GM12891 (cell line): ENCODE data around the gene TMEM139. TPM values are rescaled to one million over a fixed set of nuclear protein-coding genes. Genes with fewer than 3 reads are reported as not detected.

Experiments
- DNase-seq: peaks from one replicate; pipeline ENCODE4 v3.0.0; 2011; ENCODE audit warnings: low spot score; ENCODE audit not compliant: insufficient read length
- FAIRE-seq: peaks from 2 replicates; lab custom pipeline; 2011; peaks lifted over from hg19 to GRCh38; lab: Jason Lieb, UNC
- PAX5 ChIP-seq: IDR thresholded peaks from 2 replicates; pipeline ENCODE4 v1.6.1; 2011; ENCODE audit warnings: low read length, moderate library complexity, mild to moderate bottlenecking; ENCODE audit not compliant: insufficient read depth, severe bottlenecking
- POLR2A ChIP-seq: IDR thresholded peaks from 2 replicates; pipeline ENCODE4 v1.6.1; 2011; ENCODE audit warnings: low read depth, low read length, control low read depth
- POLR2AphosphoS5 ChIP-seq: IDR thresholded peaks from 2 replicates; pipeline ENCODE4 v1.6.1; 2011; ENCODE audit warnings: low read depth, low read length, control low read depth
- POU2F2 ChIP-seq: IDR thresholded peaks from 2 replicates; pipeline ENCODE4 v1.6.1; 2011; ENCODE audit warnings: low read depth, mild to moderate bottlenecking, control low read depth, low read length, moderate library complexity
- SPI1 ChIP-seq: IDR thresholded peaks from 2 replicates; pipeline ENCODE4 v1.6.1; 2011; ENCODE audit warnings: low read depth, low read length, control low read depth
- TAF1 ChIP-seq: IDR thresholded peaks from 2 replicates; pipeline ENCODE4 v1.6.1; 2011; ENCODE audit warnings: low read depth, low read length, control low read depth
- polyA plus RNA-seq: library from polyadenylated mRNA; unstranded; fragments of >200 nt; gene quantifications from one replicate; pipeline ENCODE4 v1.2.1, GENCODE V29; 2012; ENCODE audit warnings: low read depth, missing spikeins, inconsistent platforms; ENCODE audit not compliant: missing spikeins

The TMEM139 gene
- 0.13 TPM for polyA plus RNA-seq

GRCh38 chr7:143284591-143285469 lies at the start of gene TMEM139:
Gene TMEM139 (plus strand): TSS chr7:143284958. CDS start chr7:143285958, 1,000 bp downstream.
- TF ChIP-seq SPI1 (no peak), PAX5 (no peak), POLR2A (no peak), POU2F2 (no peak), POLR2AphosphoS5 (no peak), TAF1 (no peak)
- DNase-seq (no peak), FAIRE-seq (no peak)

GRCh38 chr7:143235561-143235960 lies 49.2 kb upstream of the TMEM139 start:
- no peak for FAIRE-seq

GRCh38 chr7:143236408-143236990 lies 48.3 kb upstream of the TMEM139 start:
- FAIRE-seq = no peak
- DNase-seq = no peak
- TF ChIP-seq POLR2A (no peak), POLR2AphosphoS5 (no peak), SPI1 (no peak)

More at GRCh38 chr7:143235561-143235960, 49.2 kb upstream of the TMEM139 start:
- DNase-seq = no peak
- TF ChIP-seq POU2F2 = no peak
- TF ChIP-seq PAX5 = no peak
- no peak for TF ChIP-seq POLR2AphosphoS5
- TF ChIP-seq TAF1 = no peak
- TF ChIP-seq SPI1 = no peak
- TF ChIP-seq POLR2A = no peak

GRCh38 chr7:143237366-143237765 lies 47.4 kb upstream of the TMEM139 start:
- TF ChIP-seq TAF1 (no peak), POLR2A (no peak), POU2F2 (no peak), PAX5 (no peak), SPI1 (no peak), POLR2AphosphoS5 (no peak)
- DNase-seq (no peak), FAIRE-seq (no peak)

- TF ChIP-seq POU2F2 (no peak), TAF1 (no peak), PAX5 (no peak), POLR2A (no peak), POLR2AphosphoS5 (no peak), SPI1 (no peak)
- DNase-seq (no peak), FAIRE-seq (no peak)
Observed at GRCh38 chr7:143238289-143238980, 46.3 kb upstream of the TMEM139 start.

- TF ChIP-seq POLR2A = no peak
- TF ChIP-seq TAF1 = no peak
- no peak for TF ChIP-seq POLR2AphosphoS5
- TF ChIP-seq POU2F2 = no peak
- no peak for TF ChIP-seq SPI1
- TF ChIP-seq PAX5 = no peak
- no peak for DNase-seq
- FAIRE-seq = no peak
Observed at GRCh38 chr7:143239813-143240212, 44.9 kb upstream of the TMEM139 start.

GRCh38 chr7:143240291-143241168 lies 44.2 kb upstream of the TMEM139 start:
- FAIRE-seq = peak; percentile 63
- DNase-seq = no peak
- TF ChIP-seq PAX5 (no peak), SPI1 (no peak)

GRCh38 chr7:143242306-143242705 lies 42.5 kb upstream of the TMEM139 start:
- DNase-seq = no peak
- no peak for FAIRE-seq
- TF ChIP-seq SPI1 (no peak), POLR2AphosphoS5 (no peak), POLR2A (no peak), POU2F2 (no peak), PAX5 (no peak), TAF1 (no peak)
